H1 (cell line): Measurements from ENCODE around the gene GRM7. TPM values are rescaled to one million over a fixed set of nuclear protein-coding genes. Genes with fewer than 3 reads are reported as not detected.

Experiments
- CTCF ChIA-PET: fragments of 300-600 bp; sonication (Branson Sonifier 250); formaldehyde crosslinking; loops from one replicate; lab custom pipeline; 2021; ENCODE audit not compliant: partially characterized antibody; lab: Charles Lee
- POLR2A ChIA-PET: fragments of 300-600 bp; sonication (Branson Sonifier 250); formaldehyde crosslinking; loops from one replicate; lab custom pipeline; 2021; ENCODE audit warnings: inconsistent platforms; ENCODE audit not compliant: partially characterized antibody; lab: Charles Lee
- DNase-seq, 2 experiments: peaks; one replicate each; pipeline versions ENCODE4 v3.0.0 to v3.0.0-alpha.2; 2010 to 2022; ENCODE audit warnings: low spot score in 2 of 2, low read depth in 1 of 2, mixed read lengths in 1 of 2
- FAIRE-seq: peaks from 2 replicates; lab custom pipeline; 2011; peaks lifted over from hg19 to GRCh38; lab: Jason Lieb, UNC
- H2AFZ ChIP-seq: 2 replicates; pipeline ENCODE4 v1.8.1; 2012; ENCODE audit warnings: low read length, inconsistent platforms
- H2AK5ac ChIP-seq: 2 replicates; pipeline ENCODE4 v1.6.1; 2013; ENCODE audit warnings: low read depth, low read length
- H2BK120ac ChIP-seq: replicated peaks from 2 replicates; pipeline ENCODE3; 2013; ENCODE audit warnings: low read depth, low read length, inconsistent platforms
- H2BK12ac ChIP-seq: 2 replicates; pipeline ENCODE4 v1.6.1; 2013; ENCODE audit warnings: low read depth, low read length
- H2BK15ac ChIP-seq: 2 replicates; pipeline ENCODE4 v1.6.1; 2013; ENCODE audit warnings: low read length
- H2BK20ac ChIP-seq: 2 replicates; pipeline ENCODE4 v1.6.1; 2013; ENCODE audit warnings: low read length
- H2BK5ac ChIP-seq: 2 replicates; pipeline ENCODE4 v1.6.1; 2013; ENCODE audit warnings: low read depth, low read length
- H3K14ac ChIP-seq: 2 replicates; pipeline ENCODE4 v1.6.1; 2013; ENCODE audit warnings: inconsistent platforms; ENCODE audit not compliant: insufficient read length
- H3K18ac ChIP-seq: 2 replicates; pipeline ENCODE4 v1.6.1; 2013; ENCODE audit warnings: low read length; ENCODE audit errors: extremely low read depth
- H3K23ac ChIP-seq: 2 replicates; pipeline ENCODE4 v1.6.1; 2013; ENCODE audit warnings: inconsistent platforms; ENCODE audit not compliant: insufficient read length
- H3K23me2 ChIP-seq: 2 replicates; pipeline ENCODE4 v1.6.1; 2013; ENCODE audit warnings: low read depth, low read length
- H3K27ac ChIP-seq: 2 replicates; pipeline ENCODE4 v1.6.1; 2011; ENCODE audit warnings: low read depth, low read length, inconsistent platforms
- H3K27me3 ChIP-seq, 4 experiments: replicated peaks in 1 of 4; 1 replicate in 1 of 4; 2 replicates in 3 of 4; pipeline versions ENCODE4 v1.6.1 to v1.8.1; 2011 to 2013; ENCODE audit warnings: low read length in 3 of 4, mild to moderate bottlenecking in 3 of 4, inconsistent platforms in 2 of 4, mixed read lengths in 2 of 4, moderate library complexity in 1 of 4; ENCODE audit not compliant: control insufficient read depth in 3 of 4, insufficient read depth in 3 of 4; ENCODE audit errors: extremely low read depth in 1 of 4
- H3K36me3 ChIP-seq, 4 experiments: 2 replicates each; pipeline versions ENCODE4 v1.6.1 to v1.8.1; 2011 to 2013; ENCODE audit warnings: mild to moderate bottlenecking in 4 of 4, low read length in 3 of 4, moderate library complexity in 2 of 4, control low read depth in 1 of 4, inconsistent platforms in 1 of 4; ENCODE audit not compliant: insufficient read depth in 4 of 4, control insufficient read depth in 2 of 4
- H3K4ac ChIP-seq: replicated peaks from 2 replicates; pipeline ENCODE3; 2013; ENCODE audit warnings: low read length, low read depth, mixed read lengths, inconsistent platforms; ENCODE audit not compliant: insufficient read length
- H3K4me1 ChIP-seq, 4 experiments: replicated peaks in 1 of 4; 1 replicate in 1 of 4; 2 replicates in 3 of 4; pipeline versions ENCODE4 v1.6.1 to v1.8.1; 2011 to 2013; ENCODE audit warnings: low read length in 3 of 4, inconsistent platforms in 2 of 4, mixed read lengths in 1 of 4; ENCODE audit not compliant: insufficient read depth in 4 of 4, control insufficient read depth in 3 of 4
- H3K4me2 ChIP-seq, 2 experiments: 2 replicates each; pipeline versions ENCODE4 v1.6.1 to v1.8.1; 2011 to 2013; ENCODE audit warnings: low read depth in 2 of 2, low read length in 2 of 2, control low read depth in 1 of 2, inconsistent platforms in 1 of 2, mild to moderate bottlenecking in 1 of 2; ENCODE audit not compliant: insufficient read depth in 1 of 2
- H3K4me3 ChIP-seq, 4 experiments: fragments of 200-600, 300-600 bp in 1 of 4; sonication (generic), shearing (Covaris generic), sonication (Bioruptor Twin) in 1 of 4; 2 replicates each; pipeline versions ENCODE4 v1.5.1 to v1.8.1; 2011 to 2016; ENCODE audit warnings: low read length in 4 of 4, low read depth in 3 of 4, control low read depth in 2 of 4, inconsistent platforms in 2 of 4, mild to moderate bottlenecking in 2 of 4, mixed read lengths in 1 of 4, moderate library complexity in 1 of 4; ENCODE audit not compliant: insufficient read depth in 2 of 4; ENCODE audit errors: extremely low read depth in 1 of 4
- H3K56ac ChIP-seq: replicated peaks from 2 replicates; pipeline ENCODE3; 2013; ENCODE audit warnings: low read depth, mild to moderate bottlenecking, mixed read lengths, low read length, inconsistent platforms; ENCODE audit not compliant: insufficient read length
- H3K79me1 ChIP-seq: 2 replicates; pipeline ENCODE4 v1.6.1; 2013; ENCODE audit warnings: low read depth, low read length, control low read depth
- H3K79me2 ChIP-seq, 2 experiments: 2 replicates each; pipeline versions ENCODE4 v1.6.1 to v1.8.1; 2012 to 2013; ENCODE audit warnings: low read length in 2 of 2, mild to moderate bottlenecking in 2 of 2, inconsistent platforms in 1 of 2; ENCODE audit not compliant: insufficient read depth in 2 of 2, control insufficient read depth in 1 of 2
- H3K9ac ChIP-seq, 4 experiments: replicated peaks in 1 of 4; 1 replicate in 1 of 4; 2 replicates in 3 of 4; pipeline versions ENCODE4 v1.6.1 to v1.8.1; 2011 to 2013; ENCODE audit warnings: low read depth in 3 of 4, low read length in 3 of 4, control low read depth in 2 of 4, mild to moderate bottlenecking in 2 of 4, moderate library complexity in 2 of 4, inconsistent platforms in 1 of 4; ENCODE audit errors: extremely low read depth in 1 of 4
- H3K9me3 ChIP-seq, 2 experiments: 2 replicates each; pipeline versions ENCODE4 v1.6.1 to v1.8.1; 2012 to 2013; ENCODE audit warnings: mild to moderate bottlenecking in 2 of 2, moderate library complexity in 2 of 2, control low read depth in 1 of 2, inconsistent platforms in 1 of 2, low read depth in 1 of 2, low read length in 1 of 2, mixed read lengths in 1 of 2; ENCODE audit not compliant: insufficient read depth in 2 of 2
- H4K20me1 ChIP-seq, 2 experiments: replicated peaks in 1 of 2; 2 replicates each; pipeline versions ENCODE3 to v1.8.1; 2011 to 2013; ENCODE audit warnings: inconsistent platforms in 2 of 2, low read length in 2 of 2, mild to moderate bottlenecking in 1 of 2; ENCODE audit not compliant: insufficient read depth in 2 of 2, control insufficient read depth in 1 of 2
- H4K5ac ChIP-seq: 2 replicates; pipeline ENCODE4 v1.6.1; 2013; ENCODE audit warnings: low read length, low read depth, mixed read lengths, inconsistent platforms; ENCODE audit not compliant: insufficient read length
- H4K8ac ChIP-seq: 2 replicates; pipeline ENCODE4 v1.8.0; 2013; ENCODE audit warnings: mild to moderate bottlenecking, moderate library complexity, low read length, inconsistent platforms; ENCODE audit not compliant: insufficient read depth; ENCODE audit errors: extremely low read depth
- H4K91ac ChIP-seq: replicated peaks from 2 replicates; pipeline ENCODE3; 2013; ENCODE audit warnings: low read length, mixed read lengths, inconsistent platforms; ENCODE audit not compliant: insufficient read length
- ASH2L ChIP-seq: fragments of 200-600, 300-600 bp; sonication (generic); IDR thresholded peaks from one replicate; pipeline ENCODE4 v1.7.1; 2017; ENCODE audit warnings: low read length
- BRCA1 ChIP-seq: IDR thresholded peaks from 2 replicates; pipeline ENCODE4 v1.6.1; 2012; ENCODE audit warnings: low read depth, low read length, improper control_type of control experiment
- E2F6 ChIP-seq: IDR thresholded peaks from 2 replicates; pipeline ENCODE4 v1.6.1; 2012; ENCODE audit warnings: inconsistent platforms
- EZH2 ChIP-seq: fragments of 200-600 bp; sonication (generic); IDR thresholded peaks from 2 replicates; pipeline ENCODE4 v1.7.1; 2012; ENCODE audit warnings: low read depth, mild to moderate bottlenecking, moderate library complexity, low read length, inconsistent platforms; ENCODE audit not compliant: severe bottlenecking
- FOSL1 ChIP-seq: IDR thresholded peaks from 2 replicates; pipeline ENCODE4 v1.6.1; 2011; ENCODE audit warnings: mild to moderate bottlenecking, low read depth, low read length, moderate library complexity; ENCODE audit not compliant: insufficient read depth
- GABPA ChIP-seq: IDR thresholded peaks from 2 replicates; pipeline ENCODE4 v1.6.1; 2011; ENCODE audit warnings: mild to moderate bottlenecking, low read length, moderate library complexity, borderline replicate concordance; ENCODE audit not compliant: insufficient read depth
- KDM5A ChIP-seq: fragments of 200-600 bp; IDR thresholded peaks from 2 replicates; pipeline ENCODE4 v1.7.1; 2012; ENCODE audit warnings: mild to moderate bottlenecking, low read length, inconsistent platforms, mixed read lengths
- POU5F1 ChIP-seq: IDR thresholded peaks from 2 replicates; pipeline ENCODE4 v1.6.1; 2011; ENCODE audit warnings: low read depth, mild to moderate bottlenecking, low read length, moderate library complexity
- RFX5 ChIP-seq: IDR thresholded peaks from 2 replicates; pipeline ENCODE4 v1.6.1; 2011; ENCODE audit warnings: low read depth, low read length, improper control_type of control experiment, borderline replicate concordance
- RNF2 ChIP-seq: fragments of 200-900, 300-1000 bp; sonication (generic); IDR thresholded peaks from 2 replicates; pipeline ENCODE4 v1.7.1; 2016; ENCODE audit warnings: borderline replicate concordance, low read depth, mild to moderate bottlenecking, antibody characterized with exemption, low read length; ENCODE audit not compliant: poor library complexity, severe bottlenecking; ENCODE audit errors: missing control alignments
- SIN3A ChIP-seq, 2 experiments: IDR thresholded peaks in 1 of 2; conservative IDR thresholded peaks in 1 of 2; 2 replicates each; pipeline ENCODE4 v1.6.1; 2011 to 2012; ENCODE audit warnings: low read length in 2 of 2, improper control_type of control experiment in 1 of 2, low read depth in 1 of 2, mild to moderate bottlenecking in 1 of 2
- TEAD4 ChIP-seq: IDR thresholded peaks from 2 replicates; pipeline ENCODE4 v1.6.1; 2012; ENCODE audit warnings: low read depth, low read length, inconsistent platforms, mixed read lengths
- WGBS, 2 experiments: shearing (Covaris generic) in 1 of 2; methylation state at CpG; one replicate each; pipeline versions ENCODE4 v1.1.6 to v1.1.7; 2013 to 2015; ENCODE audit warnings: low lambda C conversion rate in 2 of 2, mixed read lengths in 2 of 2, inconsistent platforms in 1 of 2, low coverage in 1 of 2, missing lambda C conversion rate in 1 of 2; ENCODE audit not compliant: insufficient replicate concordance in 2 of 2, insufficient coverage in 1 of 2, insufficient read length in 1 of 2; ENCODE audit errors: extremely low coverage in 1 of 2, missing lambda C conversion rate in 1 of 2; 5-methylcytosine and 5-hydroxymethylcytosine counted together
- polyA plus RNA-seq, 7 experiments: library from polyadenylated mRNA; depleted of rRNA in 3 of 7; stranded (reverse) in 5 of 7; unstranded in 2 of 7; fragments of >200 nt in 5 of 7; fragments of 200-250 nt in 2 of 7; gene quantifications; 1 replicate in 5 of 7; 2 replicates in 1 of 7; 4 replicates in 1 of 7; pipeline versions ENCODE4 v1.2.1 to v1.2.3, GENCODE V29; 2011 to 2013; ENCODE audit warnings: missing spikeins in 2 of 7, mixed read lengths in 2 of 7
- total RNA-seq: library from RNA; stranded (reverse); fragmentation: NEBNext Ultra II Directional; extraction: Animal tissue kit (Norgen Biotek cat#: 25700); gene quantifications from 2 replicates; pipeline ENCODE4 v1.2.1, GENCODE V29; 2021

The GRM7 gene
- total and polyA plus RNA-seq, 2 of the 8 experiments (the other 6 are each of a cell fraction or from before 2014, with no cell fraction given), result 0.17 to 0.24 TPM

GRCh38 chr3:7290077-7290825 lies 429.3 kb downstream of the GRM7 start:
- Histone ChIP-seq H4K5ac (no peak overlapping the region), H3K23me2 (no peaks in the 10 kb centered on the region), H2BK120ac (no peak overlapping the region), H2AFZ (no peak overlapping the region), H3K27me3 (no peaks in the 10 kb centered on the region), H2BK15ac (no peak overlapping the region), H3K4me3 (no peak overlapping the region), H3K18ac (no peak overlapping the region), H3K79me1 (no peaks in the 10 kb centered on the region), H3K27ac (no peak overlapping the region), H3K14ac (no peak overlapping the region), H4K8ac (no peak overlapping the region), H3K4me2 (no peak overlapping the region), H3K56ac (no peak overlapping the region), H2BK5ac (no peak overlapping the region), H3K4ac (no peak overlapping the region), H3K79me2 (no peaks in the 10 kb centered on the region), H3K36me3 (no peaks in the 10 kb centered on the region), H3K9me3 (no peaks in the 10 kb centered on the region), H2BK12ac (no peak overlapping the region), H3K9ac (no peak overlapping the region), H2AK5ac (no peak overlapping the region), H4K91ac (no peak overlapping the region), H2BK20ac (no peak overlapping the region), H4K20me1 (no peaks in the 10 kb centered on the region), H3K4me1 (no peaks in the 10 kb centered on the region), H3K23ac (no peak overlapping the region)
- DNase-seq (no peak), FAIRE-seq (no peak)
- CTCF ChIA-PET, result no interaction called here
- WGBS, 2 experiments, result 90% methylated on average over 1 of the region's 1 CpG; no CpG with 5 or more reads in 1 of the 2 experiments
- no peak for TF ChIP-seq TEAD4
- TF ChIP-seq SIN3A (conservative IDR thresholded peaks at IDR 0.05 in 1 of 2, IDR thresholded peaks at IDR 0.05 in 1 of 2; ENCODE audit: low read depth in 1 of 2, low read length in 2 of 2), result no peak
- TF ChIP-seq KDM5A, result no peak
- TF ChIP-seq BRCA1, result no peak
- TF ChIP-seq POU5F1, result no peak
- no peak for TF ChIP-seq GABPA
- no peak for TF ChIP-seq EZH2
- TF ChIP-seq RFX5, result no peak
- no peak for TF ChIP-seq ASH2L
- TF ChIP-seq FOSL1, result no peak
- TF ChIP-seq RNF2, result no peak
- TF ChIP-seq E2F6, result no peak
- POLR2A ChIA-PET, result no interaction called here
